OCI-LY3 (cell line): ENCODE results near the gene CCDC90B.

ENCODE experiments used
- EZH2phosphoT487 ChIP-seq: fragments of 200-600 bp; shearing (Covaris generic); IDR thresholded peaks from 2 replicates; pipeline ENCODE4 v1.6.1; 2018; ENCODE audit warnings: antibody characterized with exemption, mixed run types, low read depth
- TF ChIP-seq, protein P1 (sequence below): fragments of 200-600, 300-600 bp; sonication (generic); IDR thresholded peaks from 2 replicates; pipeline ENCODE4 v1.5.1; 2014; ENCODE audit warnings: antibody characterized with exemption, low read length, low read depth

- TF ChIP-seq, protein P1, sequence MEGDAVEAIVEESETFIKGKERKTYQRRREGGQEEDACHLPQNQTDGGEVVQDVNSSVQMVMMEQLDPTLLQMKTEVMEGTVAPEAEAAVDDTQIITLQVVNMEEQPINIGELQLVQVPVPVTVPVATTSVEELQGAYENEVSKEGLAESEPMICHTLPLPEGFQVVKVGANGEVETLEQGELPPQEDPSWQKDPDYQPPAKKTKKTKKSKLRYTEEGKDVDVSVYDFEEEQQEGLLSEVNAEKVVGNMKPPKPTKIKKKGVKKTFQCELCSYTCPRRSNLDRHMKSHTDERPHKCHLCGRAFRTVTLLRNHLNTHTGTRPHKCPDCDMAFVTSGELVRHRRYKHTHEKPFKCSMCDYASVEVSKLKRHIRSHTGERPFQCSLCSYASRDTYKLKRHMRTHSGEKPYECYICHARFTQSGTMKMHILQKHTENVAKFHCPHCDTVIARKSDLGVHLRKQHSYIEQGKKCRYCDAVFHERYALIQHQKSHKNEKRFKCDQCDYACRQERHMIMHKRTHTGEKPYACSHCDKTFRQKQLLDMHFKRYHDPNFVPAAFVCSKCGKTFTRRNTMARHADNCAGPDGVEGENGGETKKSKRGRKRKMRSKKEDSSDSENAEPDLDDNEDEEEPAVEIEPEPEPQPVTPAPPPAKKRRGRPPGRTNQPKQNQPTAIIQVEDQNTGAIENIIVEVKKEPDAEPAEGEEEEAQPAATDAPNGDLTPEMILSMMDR, result peak; percentile 56
- TF ChIP-seq EZH2phosphoT487, result no peak
These were observed 44.7 kb downstream of the CCDC90B start for GRCh38 chr11:83241291-83241946.
